ENCODE results near the gene YIPF3.

DNA sequence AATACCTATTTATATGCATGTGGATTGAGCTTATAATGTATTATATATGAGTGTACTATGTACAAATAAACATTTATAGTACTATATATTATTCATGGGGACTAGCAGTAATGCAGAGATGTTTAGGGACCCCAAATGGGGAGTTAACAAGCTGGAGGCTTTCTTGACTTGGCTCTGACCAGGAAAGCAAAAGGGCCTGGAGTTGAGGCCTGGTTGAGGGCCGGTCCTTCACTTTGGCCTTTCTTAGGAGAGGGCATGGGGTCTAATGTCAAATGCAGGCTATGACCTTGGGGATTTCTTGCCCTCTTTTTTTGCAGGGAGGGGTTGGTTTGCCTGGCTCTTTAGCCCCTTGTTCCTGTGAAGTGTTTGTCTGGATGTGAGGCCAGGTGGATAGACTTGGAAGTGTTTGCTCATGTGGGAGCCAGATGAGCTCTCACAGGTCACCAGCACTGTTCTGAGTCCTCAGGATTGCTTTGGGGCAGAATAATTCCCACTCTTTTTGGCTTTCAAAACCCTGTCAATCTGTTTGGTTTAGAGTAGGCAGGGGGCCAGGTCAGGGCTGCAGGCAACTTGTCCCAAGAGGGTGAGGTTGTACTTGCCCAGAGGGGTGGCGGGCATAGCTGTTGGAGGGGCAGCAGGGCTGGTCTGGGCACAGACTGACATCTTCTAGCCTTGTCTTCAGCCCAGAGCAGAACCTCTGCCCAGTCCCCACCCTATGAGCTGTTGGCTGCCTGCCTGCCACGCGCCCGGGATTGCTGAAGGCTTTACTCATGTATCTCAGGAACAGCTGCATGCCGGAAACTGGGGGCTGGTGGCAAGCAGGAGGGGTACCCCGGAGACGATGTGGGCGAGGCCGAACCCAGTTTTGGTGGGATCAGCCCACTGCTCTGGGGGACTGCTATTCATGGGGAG, 24.7 kb downstream of the YIPF3 start:
- TF ChIP-seq, protein P1, sequence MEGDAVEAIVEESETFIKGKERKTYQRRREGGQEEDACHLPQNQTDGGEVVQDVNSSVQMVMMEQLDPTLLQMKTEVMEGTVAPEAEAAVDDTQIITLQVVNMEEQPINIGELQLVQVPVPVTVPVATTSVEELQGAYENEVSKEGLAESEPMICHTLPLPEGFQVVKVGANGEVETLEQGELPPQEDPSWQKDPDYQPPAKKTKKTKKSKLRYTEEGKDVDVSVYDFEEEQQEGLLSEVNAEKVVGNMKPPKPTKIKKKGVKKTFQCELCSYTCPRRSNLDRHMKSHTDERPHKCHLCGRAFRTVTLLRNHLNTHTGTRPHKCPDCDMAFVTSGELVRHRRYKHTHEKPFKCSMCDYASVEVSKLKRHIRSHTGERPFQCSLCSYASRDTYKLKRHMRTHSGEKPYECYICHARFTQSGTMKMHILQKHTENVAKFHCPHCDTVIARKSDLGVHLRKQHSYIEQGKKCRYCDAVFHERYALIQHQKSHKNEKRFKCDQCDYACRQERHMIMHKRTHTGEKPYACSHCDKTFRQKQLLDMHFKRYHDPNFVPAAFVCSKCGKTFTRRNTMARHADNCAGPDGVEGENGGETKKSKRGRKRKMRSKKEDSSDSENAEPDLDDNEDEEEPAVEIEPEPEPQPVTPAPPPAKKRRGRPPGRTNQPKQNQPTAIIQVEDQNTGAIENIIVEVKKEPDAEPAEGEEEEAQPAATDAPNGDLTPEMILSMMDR (IDR thresholded peaks at IDR 0.05; ENCODE audit: low read depth, low read length): no peak
- TF ChIP-seq EZH2phosphoT487 (IDR thresholded peaks at IDR 0.05; ENCODE audit: low read depth): no peak

Measured in OCI-LY3 (cell line).